ENCODE results near the gene DAPK2. TPM values are rescaled to one million over a fixed set of nuclear protein-coding genes. Genes with fewer than 3 reads are reported as not detected.

The DAPK2 gene
- total and polyA plus RNA-seq, 2 of the 13 experiments (the other 11 are each of a cell fraction or from before 2014, with no cell fraction given): 0.33 to 0.63 TPM

DNA sequence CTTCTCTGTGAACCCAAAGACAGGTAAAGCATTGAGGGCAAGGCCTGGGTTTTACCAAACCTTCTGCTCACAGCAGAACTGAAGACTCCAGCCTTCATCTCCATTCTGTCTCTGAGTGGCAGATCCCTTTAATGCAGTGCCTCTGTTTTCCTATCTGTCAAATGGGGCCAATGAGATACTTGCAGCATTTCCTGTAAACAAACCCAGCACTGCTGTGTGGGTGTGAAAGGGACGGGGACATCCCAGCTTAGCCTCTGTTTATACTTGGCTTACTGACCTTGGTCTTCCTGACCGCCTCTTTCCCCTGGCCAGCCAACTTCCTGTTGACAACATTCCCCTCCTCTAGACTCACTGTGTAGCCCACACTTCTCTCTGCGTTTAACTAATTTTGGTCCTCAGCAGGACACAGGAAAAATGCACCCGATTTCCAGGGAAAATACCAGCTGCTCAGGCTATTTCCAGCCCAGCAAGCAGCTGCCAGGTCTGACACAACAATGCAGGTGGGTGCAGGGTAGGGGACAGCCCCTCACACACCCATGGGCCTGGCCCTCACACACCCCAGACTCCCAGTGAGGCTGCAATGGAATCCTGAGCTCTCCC lies 106.7 kb downstream of the DAPK2 start (continued):
- TF ChIP-seq FOXP4 (CRISPR knock-in tag; IDR thresholded peaks at IDR 0.05) (peak; percentile 100), ZUFSP (CRISPR knock-in tag; IDR thresholded peaks at IDR 0.05; ENCODE audit: borderline replicate concordance) (no peak), ZBTB3 (CRISPR knock-in tag; IDR thresholded peaks at IDR 0.05; ENCODE audit: borderline replicate concordance, low read depth) (0 out of 2 replicates have a peak, but pooled peaks have one; percentile 92), SP5 (CRISPR knock-in tag; IDR thresholded peaks at IDR 0.05; ENCODE audit: borderline replicate concordance, low read depth) (peak; percentile 78), PHF21A (CRISPR knock-in tag; IDR thresholded peaks at IDR 0.05) (peak; percentile 70; the same call in 1 of the 2 replicates), KLF15 (CRISPR knock-in tag; IDR thresholded peaks at IDR 0.05; ENCODE audit: borderline replicate concordance) (no peak), NR2F6 (IDR thresholded peaks at IDR 0.05) (peak; percentile 49; the same call in 1 of the 2 replicates), NR2F6 (CRISPR knock-in tag; IDR thresholded peaks at IDR 0.05) (peak; percentile 89), ZNF292 (CRISPR knock-in tag; IDR thresholded peaks at IDR 0.05; ENCODE audit: borderline replicate concordance, low read depth) (peak; percentile 88; the same call in 1 of the 2 replicates), KLF11 (CRISPR knock-in tag; IDR thresholded peaks at IDR 0.05) (peak; percentile 60; the same call in 1 of the 2 replicates), ZNF468 (CRISPR knock-in tag; IDR thresholded peaks at IDR 0.05) (no peak), ZNF362 (CRISPR knock-in tag; IDR thresholded peaks at IDR 0.05; ENCODE audit: borderline replicate concordance) (peak; percentile 41; the same call in 1 of the 2 replicates), SPEN (CRISPR knock-in tag; IDR thresholded peaks at IDR 0.05; ENCODE audit: low read depth) (peak; percentile 85), SMC3 (IDR thresholded peaks at IDR 0.05; ENCODE audit: low read length) (peak; percentile 37; the same call in 1 of the 2 replicates), DNMT1 (CRISPR knock-in tag; IDR thresholded peaks at IDR 0.05) (peak; percentile 58; the same call in 1 of the 2 replicates), MED13 (CRISPR knock-in tag; IDR thresholded peaks at IDR 0.05) (no peak), SMAD1 (CRISPR knock-in tag; IDR thresholded peaks at IDR 0.05; ENCODE audit: borderline replicate concordance, low read depth) (peak; percentile 67; the same call in 1 of the 2 replicates), SYNCRIP (IDR thresholded peaks at IDR 0.05; ENCODE audit: insufficient read depth, low read depth, low read length) (no peak), ZMAT3 (CRISPR knock-in tag; conservative IDR thresholded peaks at IDR 0.05) (peak; percentile 65; the same call in 1 of the 2 replicates), ZBTB37 (CRISPR knock-in tag; IDR thresholded peaks at IDR 0.05) (no peak), MYNN (CRISPR knock-in tag; IDR thresholded peaks at IDR 0.05; ENCODE audit: low read depth) (no peak), HDAC1 (CRISPR knock-in tag; IDR thresholded peaks at IDR 0.05) (peak; percentile 94)
- TF ChIP-seq, protein P1, sequence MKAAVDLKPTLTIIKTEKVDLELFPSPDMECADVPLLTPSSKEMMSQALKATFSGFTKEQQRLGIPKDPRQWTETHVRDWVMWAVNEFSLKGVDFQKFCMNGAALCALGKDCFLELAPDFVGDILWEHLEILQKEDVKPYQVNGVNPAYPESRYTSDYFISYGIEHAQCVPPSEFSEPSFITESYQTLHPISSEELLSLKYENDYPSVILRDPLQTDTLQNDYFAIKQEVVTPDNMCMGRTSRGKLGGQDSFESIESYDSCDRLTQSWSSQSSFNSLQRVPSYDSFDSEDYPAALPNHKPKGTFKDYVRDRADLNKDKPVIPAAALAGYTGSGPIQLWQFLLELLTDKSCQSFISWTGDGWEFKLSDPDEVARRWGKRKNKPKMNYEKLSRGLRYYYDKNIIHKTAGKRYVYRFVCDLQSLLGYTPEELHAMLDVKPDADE (CRISPR knock-in tag; IDR thresholded peaks at IDR 0.05): no peak

Data from HepG2 (cell line).